ENCODE measurements around the gene TRRAP. TPM values are rescaled to one million over a fixed set of nuclear protein-coding genes. Genes with fewer than 3 reads are reported as not detected.

TRRAP gene
- total and polyA plus RNA-seq, 8 donors: 4.3 to 38.0 (median 15.7) TPM

GRCh38 chr7:98884416-98884815 is 6.1 kb downstream of the TRRAP start:
- WGBS, 5 donors: 82 to 93% (median 91%) methylated on average over 4 of the region's 4 CpGs
- intact Hi-C loops (cut with DNase I; ENCODE audit: low total_unique reads): no loop called here
- Histone ChIP-seq H3K4me3 (no peak overlapping the region), H3K27me3 (no peaks in the 10 kb centered on the region), H3K36me3 (peaks cover 26 to 87% (median 84%) of the 10 kb centered on the region in 4 donors), H3K27ac (no peak overlapping the region), H3K4me1 (peaks cover 8 to 27% (median 15%) of the 10 kb centered on the region in 4 donors), H3K9me3 (no peaks in the 10 kb centered on the region)
- TF ChIP-seq EP300 (IDR thresholded peaks at IDR 0.05): no peak
- no peak for TF ChIP-seq CTCF (IDR thresholded peaks at IDR 0.05)
- no peak for TF ChIP-seq POLR2A (IDR thresholded peaks at IDR 0.05)
- TF ChIP-seq POLR2AphosphoS5 (IDR thresholded peaks at IDR 0.05): no peak
- no peak for DNase-seq

DNA sequence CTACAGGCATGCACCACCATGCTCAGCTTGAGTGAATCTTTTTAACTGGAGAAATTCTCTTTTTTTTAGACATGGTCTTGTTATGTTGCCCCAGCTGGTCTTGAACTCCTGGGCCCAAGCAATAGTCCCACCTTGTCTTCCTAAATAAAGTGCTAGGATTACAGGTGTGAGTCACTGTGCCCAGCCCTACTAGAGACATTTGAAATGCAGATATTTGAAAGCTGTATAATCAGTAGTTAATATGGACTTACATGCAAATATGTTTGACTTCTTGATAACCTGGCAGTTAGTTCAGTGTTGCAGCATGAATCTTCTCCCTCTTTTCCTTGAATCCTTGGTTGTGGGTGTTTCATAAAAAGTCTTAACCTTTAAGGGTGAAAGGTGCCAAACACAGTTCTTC is 8.7 kb downstream of the TRRAP start:
- TF ChIP-seq EP300 (IDR thresholded peaks at IDR 0.05) (no peak), CTCF (IDR thresholded peaks at IDR 0.05) (no peak), POLR2A (IDR thresholded peaks at IDR 0.05) (no peak), POLR2AphosphoS5 (IDR thresholded peaks at IDR 0.05) (no peak)
- peaks cover 28 to 98% (median 96%) of the 10 kb centered on the region in 4 donors for H3K36me3 ChIP-seq
- DNase-seq: no peak
- intact Hi-C loops (cut with DNase I; ENCODE audit: low total_unique reads): no loop called here
- H3K27me3 ChIP-seq: no peaks in the 10 kb centered on the region
- no peak overlapping the region for H3K27ac ChIP-seq
- H3K9me3 ChIP-seq: no peaks in the 10 kb centered on the region
- no peak overlapping the region for H3K4me3 ChIP-seq
- peaks cover 0 to 9% (median 4%) of the 10 kb centered on the region in 4 donors for H3K4me1 ChIP-seq

GRCh38 chr7:98892609-98893008 is 14.3 kb downstream of the TRRAP start:
- Histone ChIP-seq H3K27ac (no peak overlapping the region), H3K4me3 (no peak overlapping the region), H3K27me3 (no peaks in the 10 kb centered on the region), H3K9me3 (no peaks in the 10 kb centered on the region), H3K36me3 (peaks cover 51 to 100% (median 98%) of the 10 kb centered on the region in 4 donors), H3K4me1 (no peaks in the 10 kb centered on the region)
- DNase-seq: no peak
- intact Hi-C loops (cut with DNase I; ENCODE audit: low total_unique reads): no loop called here
- no peak for TF ChIP-seq EP300 (IDR thresholded peaks at IDR 0.05)
- TF ChIP-seq POLR2A (IDR thresholded peaks at IDR 0.05): no peak
- no peak for TF ChIP-seq POLR2AphosphoS5 (IDR thresholded peaks at IDR 0.05)
- no peak for TF ChIP-seq CTCF (IDR thresholded peaks at IDR 0.05)
- WGBS, 5 donors: 97 to 99% (median 98%) methylated on average over 7 of the region's 7 CpGs

DNA sequence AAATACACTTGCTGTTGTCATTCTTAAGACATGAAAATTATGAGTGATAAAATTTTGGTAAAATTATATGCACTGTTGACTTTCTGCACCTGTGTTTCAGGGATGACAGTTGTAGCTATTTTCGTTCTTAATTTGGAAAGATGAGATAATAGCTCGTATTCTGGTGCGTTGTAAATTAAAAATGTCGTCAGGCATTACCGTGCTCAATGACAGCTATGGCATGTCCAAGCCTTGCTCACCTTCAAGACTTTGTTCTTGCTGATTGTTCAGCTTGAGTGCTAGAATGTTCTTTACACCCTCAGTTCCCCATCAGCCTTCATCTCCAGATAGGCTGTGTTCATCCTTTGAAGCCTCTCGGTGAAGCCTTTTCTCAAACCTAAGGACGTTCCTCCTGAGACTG is 21.5 kb downstream of the TRRAP start:
- Histone ChIP-seq H3K36me3 (peaks cover 80 to 100% (median 100%) of the 10 kb centered on the region in 4 donors), H3K4me3 (no peak overlapping the region), H3K4me1 (no peaks in the 10 kb centered on the region), H3K9me3 (no peaks in the 10 kb centered on the region), H3K27ac (no peak overlapping the region), H3K27me3 (no peaks in the 10 kb centered on the region)
- no peak for DNase-seq
- intact Hi-C loops (cut with DNase I; ENCODE audit: low total_unique reads): no loop called here
- TF ChIP-seq EP300 (IDR thresholded peaks at IDR 0.05) (no peak), CTCF (IDR thresholded peaks at IDR 0.05) (no peak), POLR2A (IDR thresholded peaks at IDR 0.05) (no peak), POLR2AphosphoS5 (IDR thresholded peaks at IDR 0.05) (no peak)
- WGBS, 5 donors: 90 to 97% (median 93%) methylated on average over 7 of the region's 7 CpGs
